Fibroblast of villous mesenchyme (primary cell): Measurements from ENCODE around the gene TECTA. TPM values are rescaled to one million over a fixed set of nuclear protein-coding genes. Genes with fewer than 3 reads are reported as not detected.
A peak's percentile ranks its signal among the peaks of the same experiment; 100 is the strongest.
"Not testable (repeated sequence)": the region's sequence is repeated elsewhere in the genome, so short reads cannot be mapped to it uniquely, and the experiment has no call there.

Experiments used
- DNase-seq: peaks from one replicate; pipeline ENCODE4 v3.0.0-alpha.2; 2010; ENCODE audit warnings: low read depth
- H3K4me3 ChIP-seq: 2 replicates; pipeline ENCODE4 v1.5.1; 2011; ENCODE audit warnings: low read depth, mild to moderate bottlenecking, low read length
- total RNA-seq: library from RNA; depleted of rRNA; stranded (reverse); fragments of >200 nt; gene quantifications from 2 replicates; pipeline ENCODE4 v1.2.3, GENCODE V29; 2012
- TF ChIP-seq, protein P1 (sequence below): IDR thresholded peaks from 2 replicates; pipeline ENCODE4 v1.5.1; 2012; ENCODE audit warnings: low read depth, mild to moderate bottlenecking, low read length; ENCODE audit not compliant: insufficient read depth

TECTA gene
- total RNA-seq, 1 donor, result under 0.01 TPM

DNA sequence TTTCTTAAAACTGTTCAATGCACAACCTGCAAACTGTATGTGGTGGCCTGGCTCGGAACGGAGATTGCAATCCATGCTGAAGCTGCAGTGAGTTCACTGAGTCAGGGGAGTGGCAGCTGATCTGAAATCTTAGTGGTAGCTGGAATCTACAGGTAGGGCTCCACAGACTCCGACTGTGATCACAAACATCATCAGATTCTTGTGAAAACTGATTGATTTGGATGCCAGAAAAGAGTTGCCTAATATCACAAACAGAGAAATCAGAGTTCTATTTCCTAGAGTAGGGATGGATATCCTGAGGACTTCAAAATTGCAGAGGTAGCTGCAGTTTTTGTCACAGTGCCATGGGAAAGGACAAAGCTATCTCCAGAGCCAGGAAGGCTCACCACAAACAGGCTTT lies 134.0 kb downstream of the TECTA start:
- TF ChIP-seq, protein P1, sequence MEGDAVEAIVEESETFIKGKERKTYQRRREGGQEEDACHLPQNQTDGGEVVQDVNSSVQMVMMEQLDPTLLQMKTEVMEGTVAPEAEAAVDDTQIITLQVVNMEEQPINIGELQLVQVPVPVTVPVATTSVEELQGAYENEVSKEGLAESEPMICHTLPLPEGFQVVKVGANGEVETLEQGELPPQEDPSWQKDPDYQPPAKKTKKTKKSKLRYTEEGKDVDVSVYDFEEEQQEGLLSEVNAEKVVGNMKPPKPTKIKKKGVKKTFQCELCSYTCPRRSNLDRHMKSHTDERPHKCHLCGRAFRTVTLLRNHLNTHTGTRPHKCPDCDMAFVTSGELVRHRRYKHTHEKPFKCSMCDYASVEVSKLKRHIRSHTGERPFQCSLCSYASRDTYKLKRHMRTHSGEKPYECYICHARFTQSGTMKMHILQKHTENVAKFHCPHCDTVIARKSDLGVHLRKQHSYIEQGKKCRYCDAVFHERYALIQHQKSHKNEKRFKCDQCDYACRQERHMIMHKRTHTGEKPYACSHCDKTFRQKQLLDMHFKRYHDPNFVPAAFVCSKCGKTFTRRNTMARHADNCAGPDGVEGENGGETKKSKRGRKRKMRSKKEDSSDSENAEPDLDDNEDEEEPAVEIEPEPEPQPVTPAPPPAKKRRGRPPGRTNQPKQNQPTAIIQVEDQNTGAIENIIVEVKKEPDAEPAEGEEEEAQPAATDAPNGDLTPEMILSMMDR, result no peak
- DNase-seq, result no peak
- H3K4me3 ChIP-seq, result no peak overlapping the region

DNA sequence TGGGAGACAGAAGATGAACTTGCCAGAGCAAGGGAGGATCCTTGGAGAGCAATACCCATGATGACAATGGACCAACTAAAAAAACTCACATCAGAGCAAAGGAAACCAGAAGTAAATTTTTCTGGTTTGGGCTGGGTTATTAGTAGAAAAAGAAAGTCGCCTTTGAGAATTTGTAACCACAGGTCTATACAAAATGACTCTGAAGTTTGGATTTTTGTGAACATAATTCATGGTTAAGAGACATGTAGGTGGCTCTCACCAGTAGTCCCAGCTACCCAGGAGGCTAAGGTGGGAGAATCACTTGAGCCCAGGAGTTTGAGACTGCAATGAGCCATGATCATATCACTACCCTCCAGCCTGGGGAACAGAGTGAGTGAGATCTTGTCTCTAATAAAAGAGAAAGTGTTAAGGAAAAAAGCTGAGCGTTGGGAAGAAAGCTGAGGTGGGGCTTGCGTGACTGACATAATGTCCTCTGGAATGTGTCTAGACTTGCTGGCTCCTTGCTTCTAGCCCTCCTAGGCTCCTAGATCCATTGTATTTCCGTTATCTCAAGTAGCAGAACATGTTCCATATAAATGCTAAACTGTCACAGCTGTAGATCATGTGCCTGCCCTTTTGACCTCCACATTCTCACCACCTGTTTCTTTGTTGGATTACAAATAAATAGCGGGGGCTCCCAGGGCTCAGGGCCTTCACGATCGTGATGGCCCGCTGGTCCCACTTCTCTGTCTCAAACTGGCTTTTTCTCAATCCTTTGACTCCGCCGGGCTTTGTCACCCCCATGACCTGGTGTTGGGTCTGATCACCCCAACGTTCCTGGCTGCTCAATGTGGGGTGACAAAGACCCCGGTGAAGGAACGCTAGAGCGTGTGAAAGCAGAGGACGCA lies 135.3 kb downstream of the TECTA start:
- TF ChIP-seq, protein P1, result no peak
- H3K4me3 ChIP-seq, result no peak overlapping the region
- DNase-seq, result no peak

DNA sequence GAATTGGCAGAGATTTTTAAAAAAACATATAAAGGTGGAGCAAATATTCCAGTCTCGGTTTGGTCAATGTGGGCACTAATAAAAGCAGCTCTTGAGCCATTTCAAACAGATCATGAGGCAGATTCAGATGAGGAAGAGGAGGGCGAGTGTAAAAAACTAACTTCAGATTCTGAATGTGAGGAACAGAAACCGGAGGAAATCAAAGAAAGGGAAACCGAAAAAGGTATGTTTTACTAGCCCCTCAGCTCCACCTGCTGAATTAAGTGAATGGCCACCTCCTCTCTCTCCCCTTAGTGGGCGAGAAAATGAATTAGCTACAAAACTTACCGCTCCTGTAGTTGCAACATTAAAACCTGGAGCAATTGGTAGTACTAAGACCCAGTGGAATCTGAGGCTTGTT lies 136.2 kb downstream of the TECTA start:
- H3K4me3 ChIP-seq, DNase-seq: not testable (repeated sequence)

DNA sequence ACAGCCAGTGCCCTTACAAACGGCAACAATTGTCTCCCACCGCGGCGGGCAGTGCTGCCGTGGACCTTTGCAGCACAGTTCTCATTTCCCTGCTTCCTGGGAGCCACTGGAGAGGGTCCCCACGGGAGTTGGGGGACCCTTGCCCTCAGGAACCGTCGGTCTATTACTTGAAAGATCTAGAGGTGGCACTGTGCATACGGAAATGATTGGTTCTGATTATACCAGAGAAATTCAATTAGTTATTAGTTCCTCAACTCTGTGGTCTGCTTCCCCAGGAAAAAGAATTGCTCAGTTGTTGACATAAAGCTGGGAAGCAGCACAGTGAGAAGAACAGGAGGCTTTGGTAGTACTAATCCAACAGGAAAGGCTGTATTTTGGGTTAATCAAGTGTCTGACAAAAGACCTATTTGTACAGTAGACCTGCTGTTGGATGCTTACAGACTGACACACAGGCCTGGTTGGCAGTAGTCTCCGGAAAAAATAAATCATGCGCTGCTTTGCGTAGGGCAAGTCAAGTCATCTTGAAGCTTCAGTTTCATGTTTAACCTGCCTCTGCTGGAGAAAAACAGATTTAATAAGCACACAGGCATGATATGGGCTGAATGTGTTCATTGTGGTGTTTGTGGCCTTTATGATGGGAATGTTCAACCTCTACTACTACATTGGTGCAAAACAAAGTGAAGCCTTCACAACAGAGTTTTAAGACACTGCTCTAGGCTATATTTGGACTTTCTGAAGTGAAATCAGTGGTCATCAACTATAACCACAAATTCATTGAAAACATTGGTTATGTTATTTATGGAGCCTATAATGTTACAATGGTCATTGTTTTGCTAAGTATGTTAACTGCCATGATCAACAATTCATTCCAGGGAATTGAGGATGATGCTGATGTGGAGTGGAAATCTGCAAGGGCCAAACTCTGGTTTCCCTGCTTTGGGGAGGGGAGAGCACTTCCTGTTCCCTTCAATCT lies 136.9 kb downstream of the TECTA start:
- no peak overlapping the region for H3K4me3 ChIP-seq
- TF ChIP-seq, protein P1, result no peak
- DNase-seq, result peak; percentile 2

DNA sequence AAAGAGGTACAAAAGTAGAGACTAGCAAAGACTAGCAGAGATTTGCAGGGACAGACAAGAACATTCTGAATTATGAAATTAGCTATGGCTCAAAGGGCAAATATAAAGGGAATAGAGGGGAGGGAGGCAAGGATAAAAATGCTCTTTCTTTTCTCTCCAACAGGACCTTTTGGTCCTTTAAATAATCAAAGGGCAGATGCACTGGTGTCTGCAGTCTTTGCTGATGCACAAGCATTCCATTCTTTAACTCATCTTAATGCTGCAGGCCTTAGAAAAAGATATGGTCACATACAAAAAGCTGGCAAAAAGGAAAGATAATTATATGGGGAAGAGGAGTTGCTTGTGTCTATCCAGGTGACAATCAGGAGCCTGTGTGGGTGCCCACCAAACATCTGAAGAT lies 137.9 kb downstream of the TECTA start:
- TF ChIP-seq, protein P1, result no peak
- DNase-seq, result no peak

DNA sequence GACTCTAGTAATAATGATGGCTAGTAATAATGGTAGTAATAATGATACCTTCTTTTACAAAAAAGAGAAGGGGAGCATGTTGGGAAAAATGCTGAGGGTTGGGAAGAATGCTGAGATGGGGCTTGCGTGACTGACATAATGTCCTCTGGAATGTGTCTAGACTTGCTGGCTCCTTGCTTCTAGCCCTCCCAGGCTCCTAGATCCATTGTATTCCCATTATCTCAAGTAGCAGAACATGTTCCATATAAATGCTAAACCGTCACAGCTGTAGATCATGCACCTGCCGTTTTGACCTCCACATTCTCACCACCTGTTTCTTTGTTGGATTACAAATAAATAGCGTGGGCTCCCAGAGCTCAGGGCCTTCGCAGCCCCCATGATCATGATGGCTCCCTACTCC lies 139.0 kb downstream of the TECTA start:
- not testable (repeated sequence) for DNase-seq

More for the DNA sequence above, 137.9 kb downstream of the TECTA start:
- no peak overlapping the region for H3K4me3 ChIP-seq

DNA sequence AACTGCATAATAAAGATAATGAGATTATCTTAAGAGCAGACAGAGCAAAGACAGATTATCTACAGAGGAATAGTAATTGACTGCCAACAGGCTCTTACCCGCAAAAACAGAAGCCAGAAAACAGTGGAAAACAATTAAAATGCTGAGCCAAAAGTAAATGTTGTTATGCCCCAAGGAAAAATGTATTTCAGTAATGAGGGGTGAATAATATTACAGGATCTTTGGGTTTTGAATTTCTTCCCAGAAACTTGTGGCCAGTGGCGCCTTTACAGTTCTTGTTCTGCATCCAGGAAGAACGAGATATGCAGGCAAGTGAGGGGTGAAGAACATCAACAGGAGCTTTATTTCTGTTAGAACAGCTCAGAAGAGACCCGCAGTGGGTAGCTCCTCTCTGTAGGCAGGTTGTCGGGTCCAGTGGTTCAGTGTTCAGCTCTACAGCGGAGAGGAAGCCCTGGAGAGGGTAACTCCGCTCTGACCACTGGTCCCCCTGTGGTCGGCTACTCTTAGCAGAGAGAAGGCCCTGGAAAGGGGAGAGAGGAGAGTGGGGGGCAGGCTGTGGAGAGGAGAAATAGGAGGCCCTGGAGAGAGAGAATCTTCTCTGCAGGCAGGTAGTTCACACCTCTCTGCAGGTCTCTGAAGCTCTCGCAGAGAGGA lies 139.7 kb downstream of the TECTA start:
- TF ChIP-seq, protein P1, result no peak
- H3K4me3 ChIP-seq, result no peak overlapping the region
- DNase-seq, result no peak

More for the DNA sequence above, 139.0 kb downstream of the TECTA start:
- not testable (repeated sequence) for H3K4me3 ChIP-seq

Other genes starting within 250 kb of the TECTA start
- 23.2 and 29.8 TPM in 2 replicates for gene TBCEL, start 77.1 kb upstream of the TECTA start, total RNA-seq
- gene SC5D, start 191.5 kb downstream of the TECTA start, total RNA-seq, result 49.0 and 66.9 TPM in 2 replicates